ENCODE data around the gene IRF8. TPM values are rescaled to one million over a fixed set of nuclear protein-coding genes. Genes with fewer than 3 reads are reported as not detected.

IRF8 gene
- total RNA-seq, 3 donors from 2014 or later (not counting 1 experiment from before 2014, with no cell fraction given), result 101 to 167 (median 122) TPM

GRCh38 chr16:85948138-85948509, 49.2 kb downstream of the IRF8 start:
- ATAC-seq (peak; percentile 8 to 40 (median 11)), DNase-seq (no peak)
- Mint-ChIP-seq H3K4me1 (peaks cover 31 to 60% of the 10 kb centered on the region in 2 donors), H3K9me3 (no peaks in the 10 kb centered on the region), H3K27me3 (ENCODE audit: low read depth in 2 of 2) (peaks cover 6 to 10% of the 10 kb centered on the region in 2 donors), H3K27ac (peak overlapping the region; percentile 29 to 50), H3K4me3 (peak overlapping the region; percentile 93), H3K36me3 (no peaks in the 10 kb centered on the region)
- TF ChIP-seq CTCF (IDR thresholded peaks at IDR 0.05), result no peak
- no peaks in the 10 kb centered on the region for H3K36me3 ChIP-seq (ENCODE audit: control insufficient read depth, insufficient read depth, low read length)
- 23% methylated on average over 20 of the region's 20 CpGs for WGBS (ENCODE audit: insufficient coverage)
- H3K9me3 ChIP-seq (ENCODE audit: control insufficient read depth, insufficient read depth, low read length), result no peaks in the 10 kb centered on the region
- intact Hi-C loops (cut with micrococcal nuclease), result no loop called here
- peak overlapping the region; percentile 4 for H3K27ac ChIP-seq (ENCODE audit: low read length)
- H3K4me3 ChIP-seq (ENCODE audit: low read length), result peak overlapping the region; percentile 32
- H3K4me1 ChIP-seq (ENCODE audit: control insufficient read depth, insufficient read depth, low read length), result peaks cover 58% of the 10 kb centered on the region
- H3K27me3 ChIP-seq (ENCODE audit: control insufficient read depth, insufficient read depth, low read length), result no peaks in the 10 kb centered on the region

GRCh38 chr16:85948616-85949265, 49.8 kb downstream of the IRF8 start:
- no peak for TF ChIP-seq CTCF (IDR thresholded peaks at IDR 0.05)
- Mint-ChIP-seq H3K4me1 (peaks cover 31 to 58% of the 10 kb centered on the region in 2 donors), H3K27ac (no peak overlapping the region), H3K27me3 (ENCODE audit: low read depth in 2 of 2) (peaks cover 6 to 10% of the 10 kb centered on the region in 2 donors), H3K4me3 (peak overlapping the region; percentile 93), H3K9me3 (no peaks in the 10 kb centered on the region), H3K36me3 (no peaks in the 10 kb centered on the region)
- intact Hi-C loops (cut with micrococcal nuclease), result no loop called here
- ATAC-seq (no peak), DNase-seq (no peak)
- WGBS (ENCODE audit: insufficient coverage), result 79% methylated on average over 12 of the region's 14 CpGs
- Histone ChIP-seq H3K27ac (ENCODE audit: low read length) (no peak overlapping the region), H3K27me3 (ENCODE audit: control insufficient read depth, insufficient read depth, low read length) (no peaks in the 10 kb centered on the region), H3K4me1 (ENCODE audit: control insufficient read depth, insufficient read depth, low read length) (peaks cover 57% of the 10 kb centered on the region), H3K9me3 (ENCODE audit: control insufficient read depth, insufficient read depth, low read length) (no peaks in the 10 kb centered on the region), H3K36me3 (ENCODE audit: control insufficient read depth, insufficient read depth, low read length) (no peaks in the 10 kb centered on the region), H3K4me3 (ENCODE audit: low read length) (no peak overlapping the region)

GRCh38 chr16:85950136-85950918, 51.4 kb downstream of the IRF8 start:
- TF ChIP-seq CTCF (IDR thresholded peaks at IDR 0.05), result no peak

More at GRCh38 chr16:85950136-85950918, 51.4 kb downstream of the IRF8 start:
- Histone ChIP-seq H3K4me3 (ENCODE audit: low read length) (no peak overlapping the region), H3K9me3 (ENCODE audit: control insufficient read depth, insufficient read depth, low read length) (no peaks in the 10 kb centered on the region), H3K27ac (ENCODE audit: low read length) (no peak overlapping the region), H3K36me3 (ENCODE audit: control insufficient read depth, insufficient read depth, low read length) (no peaks in the 10 kb centered on the region), H3K27me3 (ENCODE audit: control insufficient read depth, insufficient read depth, low read length) (no peaks in the 10 kb centered on the region), H3K4me1 (ENCODE audit: control insufficient read depth, insufficient read depth, low read length) (peaks cover 47% of the 10 kb centered on the region)
- H3K36me3 Mint-ChIP-seq, result no peaks in the 10 kb centered on the region
- 69% methylated on average over 14 of the region's 14 CpGs for WGBS (ENCODE audit: insufficient coverage)
- peaks cover 5 to 6% of the 10 kb centered on the region in 2 donors for H3K27me3 Mint-ChIP-seq (ENCODE audit: low read depth in 2 of 2)
- H3K4me1 Mint-ChIP-seq, result peaks cover 16 to 44% of the 10 kb centered on the region in 2 donors
- DNase-seq (no peak), ATAC-seq (no peak)
- intact Hi-C loops (cut with micrococcal nuclease), result no loop called here
- no peaks in the 10 kb centered on the region for H3K9me3 Mint-ChIP-seq
- H3K4me3 Mint-ChIP-seq, result no peak overlapping the region
- H3K27ac Mint-ChIP-seq, result no peak overlapping the region

Data from natural killer cell (primary cell).